HG02870 (cell line): Measurements from ENCODE around the gene ECD.

ENCODE experiments used
- ATAC-seq: cut with Tn5 transposase; IDR thresholded peaks from one replicate; pipeline ENCODE4 v1.9.1; 2021; ENCODE audit warnings: mild to moderate bottlenecking, moderate library complexity; ENCODE audit not compliant: unreplicated experiment

ECD gene

DNA sequence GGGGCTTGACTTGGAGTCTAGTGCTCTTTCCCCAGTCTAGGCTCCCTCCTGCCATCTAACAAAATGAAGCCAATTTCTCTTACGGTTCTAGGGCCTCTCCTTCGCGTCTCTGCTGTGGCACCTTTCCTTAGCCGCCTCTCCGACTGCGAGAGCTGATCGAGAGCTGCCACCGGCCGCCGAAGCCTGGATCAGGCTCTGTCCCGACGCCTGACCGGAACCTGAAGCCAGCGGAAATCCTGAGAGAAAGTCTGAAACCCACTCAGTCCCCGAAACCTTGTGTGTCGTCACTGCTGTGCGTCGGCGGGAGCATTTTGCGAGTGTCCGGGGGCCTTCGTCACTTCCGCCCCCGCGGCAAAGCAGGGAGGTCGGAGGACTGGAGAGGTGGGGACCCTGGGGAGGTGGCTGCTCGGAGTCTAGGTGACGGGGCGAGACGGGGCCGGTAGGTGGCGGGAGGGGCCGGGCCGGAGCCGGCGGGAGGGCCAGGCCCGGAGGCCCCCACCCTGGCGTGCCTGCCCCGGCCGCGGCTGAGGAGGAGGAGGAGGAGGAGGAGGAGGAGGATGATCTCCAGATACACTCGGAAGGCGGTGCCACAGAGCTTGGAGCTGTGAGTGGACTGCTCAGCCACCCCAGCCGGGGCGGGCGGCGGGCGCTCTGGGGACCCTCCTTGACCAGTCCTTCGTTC is at the start of gene ECD, which contains the start of gene FAM149B1:
ECD (minus strand) TSS at position 226 of the 682 bp plus-strand sequence. CDS start 4,071 bp downstream, outside the sequence.
FAM149B1 (plus strand) TSS at position 337 of the 682 bp plus-strand sequence; CDS start at position 558, 221 bp downstream.
- peak; percentile 93 for ATAC-seq

- ATAC-seq = no peak
These were observed 47.9 kb upstream of the ECD start for GRCh38 chr10:73215749-73216148.

DNA sequence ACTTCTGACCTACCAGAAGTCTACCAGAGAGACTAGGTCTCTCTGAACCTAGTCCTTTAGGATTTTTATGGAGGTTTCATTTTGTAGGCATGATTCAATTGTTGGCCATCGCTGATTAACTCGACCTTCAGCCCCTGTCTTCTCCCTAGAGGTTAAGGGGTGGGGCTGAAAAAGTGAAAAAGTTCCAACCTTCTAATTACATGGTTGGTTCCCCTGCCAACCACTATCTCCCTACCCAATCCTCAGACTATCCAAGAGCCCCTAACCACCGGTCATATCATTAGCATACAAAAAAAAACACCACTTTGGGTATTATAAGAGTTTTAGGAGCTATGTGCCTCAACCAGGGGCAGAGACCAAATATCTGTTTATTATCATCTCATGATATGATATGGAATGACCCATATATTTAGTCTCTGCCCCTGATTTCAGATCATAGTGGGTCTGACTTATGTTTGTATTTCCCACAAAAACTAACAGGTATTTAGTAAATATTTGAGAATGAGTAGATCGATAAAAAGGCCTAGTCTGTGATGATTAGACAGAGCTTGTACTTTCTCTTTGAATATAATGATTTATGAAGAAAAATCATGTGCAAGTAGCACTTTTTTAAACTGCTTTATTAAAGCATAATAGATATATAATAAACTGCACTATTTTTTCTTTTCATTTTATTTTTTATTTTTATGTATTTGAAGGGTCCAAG is 43.5 kb upstream of the ECD start:
- ATAC-seq = no peak

GRCh38 chr10:73210395-73211105 is 42.7 kb upstream of the ECD start:
- ATAC-seq = no peak

- no peak for ATAC-seq
These were observed 41.9 kb upstream of the ECD start for GRCh38 chr10:73209705-73210104.

GRCh38 chr10:73207883-73208282 is 40.1 kb upstream of the ECD start:
- ATAC-seq = no peak

GRCh38 chr10:73206385-73206784 is 38.6 kb upstream of the ECD start:
- ATAC-seq = no peak

GRCh38 chr10:73205890-73206289 is 38.1 kb upstream of the ECD start:
- ATAC-seq = no peak

DNA sequence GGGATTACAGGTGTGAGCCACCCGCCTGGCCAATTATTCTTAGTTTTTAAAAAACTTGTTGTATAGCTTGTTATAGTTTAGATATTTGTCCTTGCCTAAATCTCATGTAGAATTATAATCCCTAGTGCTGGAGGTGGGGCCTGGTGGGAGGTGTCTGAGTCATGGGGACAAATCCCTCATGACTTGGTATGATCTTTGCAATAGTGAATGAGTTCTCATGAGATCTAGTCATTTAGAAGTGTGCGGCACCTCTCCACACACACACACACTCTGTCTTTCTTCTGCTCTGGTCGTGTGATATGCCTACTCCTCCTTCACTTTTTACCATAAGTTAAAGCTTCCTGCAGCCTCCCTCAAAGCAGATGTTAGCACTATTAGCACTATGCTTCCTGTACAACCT is 37.3 kb upstream of the ECD start:
- no peak for ATAC-seq

- ATAC-seq = no peak
These were observed 22.4 kb upstream of the ECD start for GRCh38 chr10:73190188-73190587.

DNA sequence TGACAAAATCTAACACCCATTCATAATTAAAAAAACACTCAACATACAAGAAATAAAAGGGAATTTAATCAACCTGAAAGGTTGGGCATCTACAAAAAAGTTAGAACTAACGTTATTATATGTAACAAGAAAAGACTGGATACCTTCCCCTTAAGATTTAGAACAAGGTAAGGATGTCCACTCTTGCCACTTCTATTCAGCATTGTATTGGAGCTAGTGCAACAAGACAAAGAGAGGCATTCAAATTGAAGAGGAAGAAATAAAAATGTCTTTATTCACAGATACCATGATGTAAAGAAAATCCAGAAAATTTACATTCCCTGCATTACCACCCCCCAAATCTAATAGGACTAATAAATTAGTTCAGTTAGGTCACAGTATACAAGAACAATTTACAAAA is 18.5 kb upstream of the ECD start:
- no peak for ATAC-seq

- no peak for ATAC-seq
These were observed 16.0 kb upstream of the ECD start for GRCh38 chr10:73183667-73184281.

DNA sequence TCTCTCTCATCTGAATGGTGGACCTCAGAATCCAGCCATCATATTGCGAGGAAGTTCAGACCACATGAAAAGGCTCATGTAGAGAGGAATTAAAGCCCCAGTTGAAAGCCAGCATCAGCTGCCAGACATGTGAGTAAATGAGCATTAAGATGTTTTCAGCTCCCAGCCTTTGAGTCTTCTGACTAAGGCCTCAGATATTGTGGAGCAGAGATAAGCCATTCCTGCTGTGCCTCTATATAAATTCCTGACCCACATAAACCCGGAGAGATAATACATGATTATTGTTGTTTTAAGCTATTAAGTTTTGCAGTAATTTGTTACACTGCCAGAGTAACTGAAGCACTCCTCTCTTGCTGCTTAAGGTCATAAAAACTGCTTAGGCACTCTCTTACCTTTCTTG is 14.8 kb upstream of the ECD start:
- no peak for ATAC-seq

- no peak for ATAC-seq
These were observed 6.5 kb upstream of the ECD start for GRCh38 chr10:73174148-73174925.

DNA sequence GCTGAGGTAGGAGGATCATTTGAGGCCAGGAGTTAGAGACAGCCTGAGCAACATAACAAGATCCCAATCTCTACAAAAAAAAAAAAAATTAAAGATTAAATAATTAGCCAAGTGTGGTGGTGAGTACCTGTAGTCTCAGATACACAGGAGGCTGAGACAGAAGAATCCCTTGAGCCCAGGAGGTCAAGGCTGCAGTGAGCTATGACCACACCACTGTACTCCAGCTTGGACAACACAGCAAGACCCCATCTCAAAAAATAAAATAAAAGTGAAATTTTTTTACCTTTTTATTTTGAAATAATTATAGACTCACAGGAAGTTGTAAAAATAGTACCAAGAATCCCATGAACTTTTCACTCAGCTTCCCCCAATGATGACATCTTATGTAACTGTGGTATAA is 5.1 kb upstream of the ECD start:
- no peak for ATAC-seq

- ATAC-seq = no peak
These were observed 1.5 kb upstream of the ECD start for GRCh38 chr10:73169320-73169719.

- ATAC-seq = peak; percentile 2
These were observed 626 bp upstream of the ECD start for GRCh38 chr10:73168465-73168803.

DNA sequence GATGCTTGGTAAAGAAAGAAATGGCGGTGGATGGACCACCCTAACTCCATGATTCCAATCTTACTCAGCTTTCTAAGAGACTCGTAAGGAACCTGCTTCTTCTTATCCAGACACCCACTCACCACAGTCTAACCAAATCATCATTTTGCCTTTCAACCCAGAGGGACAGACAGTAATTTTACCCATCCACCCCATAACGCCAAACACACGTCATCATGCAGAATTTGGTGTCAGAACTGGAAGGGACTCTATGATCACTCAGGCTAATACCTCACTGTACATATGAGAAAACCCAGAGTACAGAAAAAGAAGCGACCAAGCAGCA is 388 bp downstream of the ECD start:
- ATAC-seq = no peak

GRCh38 chr10:73166972-73167371 is 836 bp downstream of the ECD start:
- ATAC-seq = no peak

DNA sequence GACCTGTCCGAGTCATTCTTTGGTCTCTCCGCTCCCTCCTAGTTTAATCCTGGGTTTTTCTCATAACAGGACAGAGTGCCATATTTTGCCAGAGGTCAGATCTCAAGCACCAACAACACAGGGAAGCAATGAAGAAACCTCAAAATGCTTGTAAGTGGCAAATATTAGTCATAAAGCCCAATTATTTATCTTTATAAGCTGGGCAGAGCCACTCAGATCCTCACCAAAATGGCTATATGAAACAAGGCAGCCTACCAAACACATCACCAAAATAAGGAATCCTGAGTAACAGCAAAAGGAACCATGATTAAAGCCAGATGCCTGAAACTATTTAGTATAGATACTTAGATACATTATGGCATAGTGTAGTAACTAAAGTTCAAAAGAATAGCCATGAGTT is 4.7 kb downstream of the ECD start:
- no peak for ATAC-seq

DNA sequence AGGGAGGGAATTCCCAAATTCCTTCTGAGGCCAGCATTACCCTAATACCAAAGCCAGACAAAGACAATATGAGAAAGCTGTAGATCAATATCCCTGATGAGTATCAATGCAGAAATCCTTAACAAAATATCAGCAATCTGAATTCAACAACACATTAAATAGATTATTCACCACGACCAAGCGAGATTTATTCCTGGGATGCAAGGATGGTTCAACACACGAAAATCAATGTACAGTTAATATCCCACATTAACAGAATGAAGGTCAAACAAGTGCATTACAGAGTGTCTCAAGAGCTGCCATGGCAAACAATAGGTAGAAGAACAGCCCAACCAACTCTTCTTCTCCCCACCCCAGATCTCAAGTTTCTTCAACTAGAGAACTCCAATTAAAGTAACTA is 6.1 kb downstream of the ECD start:
- ATAC-seq = no peak
